Stimulated activated CD4-positive, alpha-beta T cell treated with anti-CD3 and anti-CD28 coated beads, Interleukin-12 subunit alpha, Interleukin-12 subunit beta, amount 100 ng/mL, for 24 hours (primary cell): ENCODE results near the gene NFIX.

Source experiments
- DNase-seq, 2 experiments: peaks; one replicate each; pipeline ENCODE4 v3.0.0-alpha.2; 2020; ENCODE audit warnings: low read depth in 2 of 2

The NFIX gene

DNA sequence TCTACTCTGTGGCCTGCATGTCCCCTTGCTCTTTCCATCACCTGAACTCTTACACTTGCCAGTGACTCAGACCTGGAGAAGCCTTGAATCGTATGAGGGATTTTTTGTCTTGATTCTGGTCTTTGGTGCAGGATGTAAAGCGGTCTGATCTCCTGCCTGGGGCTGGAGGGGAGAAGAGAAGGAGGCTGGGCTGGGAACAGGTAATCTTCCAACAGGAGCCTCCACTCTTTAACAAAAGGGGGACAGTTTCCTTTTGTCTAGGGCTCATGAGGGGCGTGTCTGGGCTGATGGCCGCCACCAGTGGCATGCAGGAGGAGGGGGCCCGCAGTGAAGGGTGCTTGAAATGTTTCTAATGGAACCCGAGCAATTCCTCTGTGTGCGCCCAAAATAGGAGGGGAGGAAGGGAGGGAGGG lies 24.7 kb downstream of the NFIX start:
- no peak for DNase-seq

DNA sequence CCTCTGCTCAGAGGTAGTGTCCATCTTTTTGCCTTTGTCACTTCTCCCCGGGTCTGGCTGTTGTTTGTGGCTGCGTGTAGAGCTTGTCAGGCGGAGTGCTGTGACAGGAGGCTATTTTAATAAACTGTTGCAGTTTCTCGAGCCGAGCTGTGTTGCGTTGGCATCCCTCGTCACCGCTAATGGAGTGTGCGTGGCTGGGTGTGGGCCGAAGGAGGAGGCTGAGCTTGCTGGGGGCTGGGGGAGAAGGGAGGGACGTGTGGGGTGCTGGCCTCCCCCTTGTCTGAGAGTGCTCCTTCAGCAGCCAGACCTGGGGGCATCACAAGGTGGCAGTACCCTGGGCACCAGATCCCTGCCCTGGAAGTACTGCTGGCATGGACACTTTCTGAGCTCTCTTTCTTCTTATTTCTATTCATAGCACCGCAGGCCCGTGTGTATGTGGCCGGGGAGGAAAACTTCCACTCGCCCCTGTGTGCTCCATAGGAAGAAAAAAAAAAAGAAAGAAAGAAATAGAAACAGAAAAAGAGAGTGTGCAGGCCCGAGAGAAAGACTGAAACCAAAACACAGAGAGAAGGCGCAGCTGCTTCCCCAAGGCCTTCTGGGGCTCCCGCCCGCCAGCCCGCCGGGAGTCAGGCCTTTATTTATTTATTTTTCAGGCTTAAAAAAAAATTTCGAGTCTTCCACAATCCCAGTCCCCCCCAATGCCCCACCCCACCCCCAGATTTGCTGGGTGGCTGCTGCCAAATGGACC lies 27.0 kb downstream of the NFIX start:
- no peak for DNase-seq

DNA sequence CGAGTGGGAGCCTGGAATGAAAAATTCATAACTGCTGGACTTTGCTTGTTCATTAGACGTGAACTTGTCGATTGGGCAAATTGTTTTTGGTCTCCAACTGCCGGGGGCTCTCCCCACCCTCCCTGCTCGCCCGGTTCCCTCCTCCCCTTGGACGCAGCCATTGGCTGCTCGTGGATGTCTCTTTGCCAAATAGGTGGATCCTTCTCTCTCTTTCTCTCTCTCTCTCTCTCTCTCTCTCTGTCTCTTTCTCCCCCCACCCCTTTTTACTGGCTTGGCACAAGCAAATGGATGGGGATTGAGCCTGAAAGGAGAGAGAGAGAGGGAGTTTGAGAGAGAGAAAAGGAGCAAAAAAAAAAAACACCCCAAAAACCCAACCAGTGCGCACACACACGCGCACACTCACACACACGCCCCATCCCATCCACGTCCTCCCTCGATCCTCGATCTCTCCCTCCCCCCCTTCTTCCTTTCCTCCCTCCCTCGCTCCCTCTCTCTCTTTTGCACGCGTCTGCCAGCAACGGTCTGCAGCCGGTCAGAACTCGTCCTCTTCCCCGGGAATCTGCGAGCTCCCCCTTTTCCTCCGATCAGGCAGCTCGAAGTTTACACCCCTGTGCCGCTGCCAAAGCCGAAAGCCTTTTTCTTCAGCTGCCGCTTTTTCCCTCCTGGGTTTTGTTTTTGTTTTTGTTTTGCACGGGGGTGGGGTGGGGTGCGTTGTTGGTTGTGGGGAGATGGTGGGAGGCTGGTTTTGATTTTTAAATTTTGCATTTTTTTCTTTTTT lies 27.8 kb downstream of the NFIX start:
- no peak for DNase-seq

DNA sequence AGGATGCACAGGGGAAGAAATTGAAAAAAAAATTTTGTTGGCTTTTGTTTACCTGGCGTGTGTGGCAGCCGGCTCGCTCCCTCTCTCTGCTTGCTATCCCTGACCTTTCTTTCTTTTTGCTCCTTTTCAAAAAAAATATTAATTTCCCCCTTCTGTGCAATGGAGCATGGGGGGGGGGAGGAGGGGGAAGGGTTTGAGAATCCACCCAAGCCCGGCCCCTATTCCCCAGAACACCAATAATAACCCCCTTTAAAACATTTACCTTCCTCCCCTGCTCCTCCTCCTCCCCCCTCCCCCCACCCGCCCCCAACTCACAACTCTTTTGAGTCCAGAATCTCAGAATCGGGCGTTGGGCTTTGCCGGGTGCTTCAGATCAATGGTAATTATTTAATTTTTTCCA lies 28.4 kb downstream of the NFIX start:
- no peak for DNase-seq

DNA sequence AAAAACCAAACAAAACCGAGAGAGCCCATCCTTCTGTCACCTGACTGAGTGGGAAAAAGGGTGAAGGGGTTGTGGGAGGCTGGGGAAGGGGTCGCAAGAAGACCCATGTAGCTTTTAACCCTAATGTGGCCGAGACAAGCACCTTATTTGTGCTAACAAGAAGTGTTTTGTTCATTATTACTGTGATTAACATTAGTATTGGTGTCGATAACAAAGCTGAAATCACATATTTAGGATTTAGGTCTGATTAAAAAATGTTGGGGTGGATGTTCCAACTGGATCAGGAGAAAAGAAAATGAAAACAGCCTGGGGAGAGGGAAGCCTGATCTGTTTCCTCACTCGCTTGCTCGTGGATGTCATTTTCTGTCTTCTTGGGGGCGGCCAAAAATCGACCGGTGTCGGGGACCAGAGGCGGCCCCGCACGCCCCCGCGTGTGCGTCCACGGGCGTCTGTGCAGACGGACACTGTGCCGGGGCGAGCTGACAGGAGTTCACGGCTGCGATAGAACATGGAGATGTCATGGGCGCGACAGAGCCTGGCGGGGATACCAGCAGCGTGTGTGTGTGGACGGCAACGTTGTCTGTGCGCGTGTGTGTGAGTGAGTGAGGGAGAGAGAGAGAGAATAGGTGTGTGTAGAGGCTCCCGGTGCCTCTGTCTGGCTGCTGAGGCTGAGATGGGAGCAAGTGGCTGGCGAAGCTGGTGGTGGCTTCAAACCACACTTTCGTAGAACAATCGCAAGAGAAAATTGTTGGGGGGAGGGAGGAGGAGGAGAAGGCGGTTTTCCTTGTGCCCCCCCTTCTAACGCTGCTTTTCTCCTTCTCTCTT lies 29.1 kb downstream of the NFIX start:
- no peak for DNase-seq

DNA sequence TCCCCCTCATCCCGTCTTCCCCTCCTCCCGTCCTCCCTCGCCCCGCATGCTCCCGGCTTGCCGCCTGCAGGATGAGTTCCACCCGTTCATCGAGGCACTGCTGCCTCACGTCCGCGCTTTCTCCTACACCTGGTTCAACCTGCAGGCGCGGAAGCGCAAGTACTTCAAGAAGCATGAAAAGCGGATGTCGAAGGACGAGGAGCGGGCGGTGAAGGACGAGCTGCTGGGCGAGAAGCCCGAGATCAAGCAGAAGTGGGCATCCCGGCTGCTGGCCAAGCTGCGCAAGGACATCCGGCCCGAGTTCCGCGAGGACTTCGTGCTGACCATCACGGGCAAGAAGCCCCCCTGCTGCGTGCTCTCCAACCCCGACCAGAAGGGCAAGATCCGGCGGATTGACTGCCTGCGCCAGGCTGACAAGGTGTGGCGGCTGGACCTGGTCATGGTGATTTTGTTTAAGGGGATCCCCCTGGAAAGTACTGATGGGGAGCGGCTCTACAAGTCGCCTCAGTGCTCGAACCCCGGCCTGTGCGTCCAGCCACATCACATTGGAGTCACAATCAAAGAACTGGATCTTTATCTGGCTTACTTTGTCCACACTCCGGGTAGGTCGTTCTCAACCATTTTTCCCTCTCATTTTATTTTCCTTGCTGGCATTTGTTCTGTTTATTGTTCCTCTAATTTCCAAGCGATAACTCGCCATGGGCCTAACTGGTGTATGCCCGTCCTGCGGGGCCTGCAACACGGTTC lies 29.8 kb downstream of the NFIX start:
- no peak for DNase-seq

DNA sequence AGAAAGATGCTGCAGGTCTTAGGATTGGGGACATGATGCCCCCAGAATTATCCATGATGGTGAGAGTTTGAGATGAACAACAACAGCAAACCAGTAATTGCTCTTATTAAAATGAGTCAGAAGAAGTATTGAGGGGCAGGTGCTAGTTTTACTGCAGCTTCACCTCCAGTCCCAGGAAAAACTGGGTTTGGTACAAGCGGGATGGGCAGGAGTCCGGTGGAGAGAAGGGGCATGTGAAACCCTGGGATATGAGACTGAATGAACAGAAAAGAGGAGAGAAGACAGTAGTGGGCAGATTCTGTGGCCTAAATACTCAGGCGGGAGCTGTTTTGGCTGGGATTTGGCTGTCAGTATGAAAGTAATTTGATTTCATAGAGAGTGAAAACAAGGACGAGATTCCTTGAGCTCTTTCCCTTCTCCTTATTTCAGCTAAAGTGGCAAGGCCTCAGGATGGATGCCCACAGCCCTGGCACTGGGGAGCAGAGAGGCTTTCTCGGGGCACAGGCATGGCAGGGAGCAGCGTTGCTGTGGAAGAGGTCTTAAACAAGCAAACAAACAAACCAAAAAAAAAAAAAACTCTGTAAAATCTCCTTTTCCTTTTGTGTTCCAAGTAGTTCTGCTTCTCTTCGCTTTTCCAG lies 30.7 kb downstream of the NFIX start:
- no peak for DNase-seq

DNA sequence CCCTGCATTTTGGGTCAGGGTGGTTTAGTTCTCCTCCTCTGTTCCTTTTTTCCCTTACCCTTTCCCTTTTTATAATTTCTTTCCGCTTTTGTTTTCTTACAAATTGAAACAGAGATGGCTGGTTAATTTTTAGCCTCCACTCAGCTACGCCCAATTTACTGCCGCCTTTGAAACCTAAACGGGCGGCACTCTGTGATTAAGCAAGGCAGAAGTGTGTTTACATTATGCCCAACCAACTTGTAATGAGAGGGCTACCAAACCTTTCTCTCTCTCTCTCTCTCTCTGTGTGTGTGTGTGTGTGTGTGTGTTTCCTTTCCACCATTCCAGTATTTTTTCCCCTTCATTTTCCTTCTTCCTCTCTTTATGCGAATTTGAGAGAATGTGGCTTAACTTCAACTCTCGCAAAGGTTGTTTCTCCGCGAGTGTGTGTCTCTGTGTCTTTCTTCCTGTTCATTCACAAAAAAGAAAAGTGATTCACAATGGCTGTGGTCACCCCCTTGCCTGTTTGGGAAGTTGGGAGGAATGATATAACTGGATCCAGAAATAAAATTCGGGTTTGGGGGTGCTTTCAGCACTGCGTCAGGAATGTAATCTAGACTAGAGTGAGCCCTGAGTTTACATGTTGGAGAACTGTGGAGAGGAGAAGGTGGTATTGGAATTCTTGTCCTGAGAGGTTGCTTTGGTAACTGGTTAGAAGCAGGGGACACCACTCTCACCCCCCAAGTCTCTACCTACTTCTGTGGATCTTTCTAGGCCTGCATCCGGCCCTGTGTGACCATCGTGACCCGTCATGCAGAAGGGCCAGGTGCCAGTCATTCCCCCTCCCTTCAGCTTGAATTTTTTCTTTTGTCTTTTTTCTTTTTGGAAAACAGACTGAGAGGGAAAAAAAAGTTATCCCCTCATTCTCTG lies 31.4 kb downstream of the NFIX start:
- DNase-seq, result no peak

DNA sequence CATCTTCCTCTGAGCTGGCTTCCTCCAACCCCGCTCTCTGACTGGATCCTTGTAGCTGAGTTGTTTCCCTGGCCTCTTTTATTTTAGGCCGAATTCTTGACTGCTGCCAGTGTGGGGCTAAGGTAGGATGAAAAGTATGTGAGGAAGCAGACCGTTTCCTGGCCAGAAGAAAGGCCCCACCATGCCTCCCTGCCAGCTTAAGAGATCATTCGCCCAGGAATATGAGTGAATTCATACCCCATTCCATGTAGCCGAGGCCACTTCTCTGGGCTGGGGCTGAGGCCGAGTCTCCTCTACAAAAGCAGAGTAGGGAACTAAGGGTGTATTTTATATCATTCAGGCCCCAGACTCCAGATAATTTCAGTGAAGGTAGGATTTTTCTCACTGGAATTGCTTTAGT lies 32.3 kb downstream of the NFIX start:
- DNase-seq, result no peak

DNA sequence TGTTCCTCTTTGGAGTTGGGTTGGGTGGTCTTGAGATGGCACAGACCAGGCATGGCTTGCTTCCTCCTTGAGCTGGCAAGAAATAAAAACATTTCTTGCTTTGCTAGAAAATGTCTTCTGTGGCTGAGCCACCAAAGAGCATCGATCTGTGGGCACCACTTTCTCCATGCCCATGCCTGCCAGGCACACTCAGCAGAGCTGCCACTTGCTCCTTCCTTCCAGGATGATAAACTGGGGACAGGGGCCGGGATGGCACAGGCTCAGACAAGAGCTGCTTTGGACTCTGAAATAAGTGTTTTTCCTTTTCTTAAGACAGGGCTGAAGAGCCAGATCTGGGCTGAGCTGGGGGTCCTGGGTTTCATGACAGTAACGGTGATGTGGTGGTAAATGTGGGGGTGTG lies 32.8 kb downstream of the NFIX start:
- DNase-seq, result no peak

DNA sequence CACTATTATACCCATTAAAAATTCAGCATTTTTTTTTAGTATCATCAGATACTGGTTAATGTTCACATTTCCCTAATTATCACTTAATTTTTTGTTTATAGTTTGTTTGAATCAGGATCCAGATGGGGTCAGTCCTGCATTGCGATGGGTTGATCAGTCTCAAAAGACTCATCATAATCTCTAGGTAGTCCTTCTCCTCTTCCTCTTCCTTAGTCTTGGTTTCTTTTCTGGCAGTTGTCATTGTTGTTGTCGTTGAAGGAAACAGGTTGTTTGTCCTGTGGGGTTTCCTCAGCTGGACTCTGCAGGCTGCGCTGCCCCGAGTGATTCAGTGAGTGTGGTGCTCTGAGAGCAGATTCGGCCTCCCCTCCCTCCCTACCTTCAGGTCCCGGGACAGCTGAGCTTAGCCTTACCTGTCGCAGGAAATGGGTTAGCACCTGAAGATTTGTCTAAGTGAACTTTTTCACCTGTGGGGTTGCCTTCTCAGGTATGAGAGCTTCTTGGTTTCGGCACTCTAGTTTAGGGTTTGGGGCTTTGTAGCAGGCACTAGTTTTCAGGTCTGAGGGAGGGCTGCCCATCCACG lies 34.1 kb downstream of the NFIX start:
- no peak for DNase-seq

DNA sequence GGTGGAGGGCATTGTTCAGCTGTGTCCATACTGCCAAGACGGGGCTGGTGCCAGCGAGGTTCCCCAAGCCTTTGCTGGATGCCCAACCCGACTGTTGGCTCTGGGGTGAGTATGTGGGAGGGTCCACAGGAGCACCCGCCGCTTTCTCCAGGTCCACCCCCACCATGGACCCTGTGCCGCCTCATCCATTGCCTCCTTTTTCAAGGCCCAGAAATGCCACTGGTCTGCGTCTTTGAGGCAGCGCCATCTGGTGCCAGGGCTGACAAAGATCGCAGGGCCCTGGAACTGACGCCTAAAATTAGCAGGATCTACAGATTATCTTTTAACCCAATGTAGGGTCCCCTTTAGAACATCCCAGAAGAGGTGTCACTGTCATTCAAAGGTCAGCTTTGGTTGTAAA lies 34.6 kb downstream of the NFIX start:
- no peak for DNase-seq

DNA sequence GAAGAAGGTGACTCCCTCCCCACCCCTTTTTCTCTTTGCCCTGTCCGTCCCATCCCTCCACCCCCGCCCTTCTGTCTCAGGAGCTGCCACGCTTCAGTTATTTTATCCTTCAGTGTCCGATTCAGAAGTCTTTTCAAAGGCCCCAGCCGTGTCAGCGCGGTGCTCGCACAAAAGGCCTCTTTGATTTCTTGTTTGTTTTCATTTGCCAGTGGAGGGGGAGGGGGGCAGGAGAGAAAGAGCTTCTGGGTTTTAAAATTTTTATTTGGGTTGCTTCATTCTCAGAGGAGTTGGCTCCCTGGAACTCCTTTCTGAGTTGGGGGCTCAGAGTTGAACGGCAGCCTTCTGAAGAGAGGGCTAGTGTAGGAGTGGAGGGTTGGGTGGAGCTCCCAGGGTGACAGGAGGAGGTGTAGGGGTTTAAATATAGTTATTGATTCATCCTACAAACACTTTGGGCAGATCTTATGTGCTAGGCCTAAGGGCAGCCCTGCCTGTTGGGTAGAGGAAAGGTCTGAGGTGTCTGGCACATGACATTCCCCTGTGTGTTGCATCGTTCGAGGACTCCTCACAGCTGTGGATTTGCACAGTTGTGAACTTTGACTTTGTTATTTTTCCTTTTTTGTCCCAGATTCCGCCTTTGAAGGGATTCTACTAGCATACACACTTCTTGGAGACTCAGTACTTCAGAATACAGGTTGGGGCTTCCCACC lies 36.8 kb downstream of the NFIX start:
- DNase-seq, result no peak

DNA sequence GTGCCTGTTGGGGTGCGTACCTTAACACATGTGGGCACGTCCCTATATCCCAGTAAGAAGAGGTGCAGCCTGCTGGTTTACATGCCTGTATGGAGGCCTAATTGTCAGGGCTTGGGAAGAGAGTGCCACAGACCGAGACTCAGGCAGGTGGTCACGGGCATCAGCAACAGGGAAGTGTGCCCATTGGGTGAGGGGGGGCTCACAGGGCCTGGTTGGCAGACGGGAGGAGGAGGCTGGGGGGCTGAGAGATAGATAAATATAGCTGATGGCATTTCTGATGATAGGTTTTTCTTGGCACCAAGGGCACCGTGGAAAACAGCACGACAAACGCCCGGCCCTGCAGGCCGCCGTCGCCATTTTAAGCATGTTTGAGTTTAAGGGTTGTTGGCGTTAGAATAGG lies 37.6 kb downstream of the NFIX start:
- no peak for DNase-seq

DNA sequence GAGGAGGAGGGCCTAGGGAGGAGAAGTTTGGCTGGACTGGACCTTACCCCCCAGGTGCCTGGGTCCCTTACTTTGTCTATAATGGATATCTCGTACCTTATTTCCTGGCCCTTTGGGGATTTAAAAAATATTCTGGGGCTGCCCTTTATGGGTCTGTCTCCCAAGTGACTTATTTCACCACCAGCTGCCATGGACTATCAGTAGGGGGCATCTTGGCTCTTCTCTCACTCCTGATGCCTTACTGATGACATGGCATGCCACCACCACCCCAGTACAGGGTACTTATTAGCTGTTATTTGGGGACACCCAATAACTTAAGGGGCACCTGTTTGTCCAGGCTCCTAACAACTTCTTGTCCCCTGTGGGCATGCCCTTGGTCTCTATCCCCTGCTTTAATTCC lies 38.0 kb downstream of the NFIX start:
- no peak for DNase-seq

DNA sequence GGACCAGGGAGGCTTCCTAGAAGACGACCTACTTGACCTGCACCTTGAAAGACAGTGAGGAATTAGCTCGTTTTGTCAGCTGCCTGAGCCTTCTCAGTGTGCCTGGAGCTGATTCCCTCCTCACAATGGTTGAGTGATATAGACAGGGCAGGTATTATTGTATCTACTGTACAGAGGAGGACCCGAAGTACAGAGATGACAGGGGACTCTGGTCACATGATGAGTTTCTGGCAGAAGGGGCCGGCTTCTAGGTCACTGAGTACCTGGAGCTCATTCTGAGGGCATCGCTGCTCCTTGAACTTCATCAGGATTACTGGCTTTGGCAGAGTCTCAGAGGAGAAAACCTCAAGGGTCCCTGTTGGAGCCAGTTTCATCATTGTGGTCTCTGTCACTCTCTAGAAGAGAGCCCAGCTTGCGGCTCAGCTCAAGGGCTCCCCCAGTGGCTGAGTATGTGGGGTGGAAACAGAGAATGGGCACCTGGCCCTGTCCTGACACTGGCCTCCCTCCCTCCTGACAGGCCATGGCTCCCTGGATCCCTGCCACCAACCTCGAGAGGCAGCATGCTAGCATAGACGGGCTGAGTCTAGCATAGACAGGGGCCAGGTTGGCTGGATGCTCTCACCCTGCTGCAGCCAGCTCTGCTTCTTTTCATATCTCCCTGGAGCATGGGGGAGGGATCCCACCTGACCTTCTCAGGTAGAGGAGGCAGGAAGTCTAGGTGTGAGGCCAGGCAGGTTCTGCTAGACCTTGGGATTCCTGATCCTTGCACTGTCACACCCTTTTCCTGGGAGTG lies 38.7 kb downstream of the NFIX start:
- peak in 1 of 2 experiments; percentile 44 for DNase-seq

DNA sequence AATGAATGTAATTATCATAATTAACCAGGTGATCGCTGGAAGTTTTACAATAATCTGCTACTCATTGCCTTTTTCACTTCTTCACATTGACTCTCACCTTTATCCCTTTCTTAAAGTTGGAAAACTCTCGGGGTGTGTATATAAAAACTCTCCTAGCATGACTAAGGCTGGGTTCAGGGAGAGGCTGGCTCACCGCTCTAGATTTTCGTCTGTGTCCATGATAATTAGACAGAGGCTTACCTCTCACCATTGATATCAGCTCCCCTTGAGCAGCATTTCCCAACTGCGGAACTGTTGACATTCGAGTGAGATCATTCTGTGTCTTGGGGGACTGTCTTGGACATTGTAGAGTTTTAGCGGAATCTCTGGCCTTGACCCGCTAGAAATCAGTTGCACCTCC lies 39.4 kb downstream of the NFIX start:
- DNase-seq, result no peak

DNA sequence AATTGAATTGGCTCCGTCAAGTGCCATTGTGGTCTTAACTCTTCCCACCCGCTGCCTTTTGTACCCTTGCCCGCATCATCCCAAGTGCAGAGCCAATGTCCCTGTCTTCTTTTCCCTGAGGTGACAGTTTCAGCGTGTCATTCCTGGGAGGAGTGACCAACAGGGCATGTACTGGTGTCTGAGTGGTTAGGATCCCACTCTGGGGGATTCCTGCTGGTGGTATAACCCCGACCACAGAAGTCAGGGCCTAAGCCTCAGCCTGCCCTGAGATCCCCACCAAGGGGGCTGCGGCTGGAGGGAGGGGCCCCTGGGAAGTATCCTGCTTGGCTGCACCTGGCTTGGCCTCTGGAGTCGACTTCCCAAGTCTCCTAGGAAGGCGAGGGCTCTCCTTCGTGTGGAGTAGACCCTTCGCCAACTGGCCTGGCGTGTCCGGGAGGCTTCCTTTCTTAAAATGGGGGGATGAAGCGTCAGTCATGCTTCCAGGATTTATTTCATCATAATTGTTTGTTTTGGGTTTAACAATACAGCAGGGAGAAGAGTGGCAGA lies 40.6 kb downstream of the NFIX start:
- DNase-seq, result no peak
